ENCODE measurements around the gene ISYNA1.

The ISYNA1 gene

GRCh38 chr19:18386543-18387271, 51.2 kb downstream of the ISYNA1 start:
- no peak for TF ChIP-seq CTCF (IDR thresholded peaks at IDR 0.05; ENCODE audit: borderline replicate concordance, control extremely low read depth, extremely low read depth, insufficient read depth, missing control alignments)
- DNase-seq (ENCODE audit: low spot score), result no peak
- in situ Hi-C loops (cut with MboI; ENCODE audit: low sequenced_read_pairs, unreplicated experiment), result no loop called here

- TF ChIP-seq CTCF (IDR thresholded peaks at IDR 0.05; ENCODE audit: borderline replicate concordance, control extremely low read depth, extremely low read depth, insufficient read depth, missing control alignments), result peak; percentile 56
- in situ Hi-C loops (cut with MboI; ENCODE audit: low sequenced_read_pairs, unreplicated experiment), result no loop called here
Measured at GRCh38 chr19:18385675-18386542, 52.0 kb downstream of the ISYNA1 start, which contains the start of gene GDF15. TSS of gene GDF15 (plus strand) at chr19:18386158. CDS start at chr19:18386190, 32 bp downstream.

GRCh38 chr19:18385359-18385674, 52.6 kb downstream of the ISYNA1 start:
- in situ Hi-C loops (cut with MboI; ENCODE audit: low sequenced_read_pairs, unreplicated experiment), result no loop called here
- DNase-seq (ENCODE audit: low spot score), result no peak
- TF ChIP-seq CTCF (IDR thresholded peaks at IDR 0.05; ENCODE audit: borderline replicate concordance, control extremely low read depth, extremely low read depth, insufficient read depth, missing control alignments), result no peak

More at GRCh38 chr19:18385675-18386542, 52.0 kb downstream of the ISYNA1 start, which contains the start of gene GDF15:
- DNase-seq (ENCODE audit: low spot score), result peak; percentile 76

GRCh38 chr19:18384775-18385174, 53.2 kb downstream of the ISYNA1 start:
- DNase-seq (ENCODE audit: low spot score), result no peak
- in situ Hi-C loops (cut with MboI; ENCODE audit: low sequenced_read_pairs, unreplicated experiment), result no loop called here
- no peak for TF ChIP-seq CTCF (IDR thresholded peaks at IDR 0.05; ENCODE audit: borderline replicate concordance, control extremely low read depth, extremely low read depth, insufficient read depth, missing control alignments)
